ENCODE results near the gene RNF169.
A peak's percentile ranks its signal among the peaks of the same experiment; 100 is the strongest.

DNA sequence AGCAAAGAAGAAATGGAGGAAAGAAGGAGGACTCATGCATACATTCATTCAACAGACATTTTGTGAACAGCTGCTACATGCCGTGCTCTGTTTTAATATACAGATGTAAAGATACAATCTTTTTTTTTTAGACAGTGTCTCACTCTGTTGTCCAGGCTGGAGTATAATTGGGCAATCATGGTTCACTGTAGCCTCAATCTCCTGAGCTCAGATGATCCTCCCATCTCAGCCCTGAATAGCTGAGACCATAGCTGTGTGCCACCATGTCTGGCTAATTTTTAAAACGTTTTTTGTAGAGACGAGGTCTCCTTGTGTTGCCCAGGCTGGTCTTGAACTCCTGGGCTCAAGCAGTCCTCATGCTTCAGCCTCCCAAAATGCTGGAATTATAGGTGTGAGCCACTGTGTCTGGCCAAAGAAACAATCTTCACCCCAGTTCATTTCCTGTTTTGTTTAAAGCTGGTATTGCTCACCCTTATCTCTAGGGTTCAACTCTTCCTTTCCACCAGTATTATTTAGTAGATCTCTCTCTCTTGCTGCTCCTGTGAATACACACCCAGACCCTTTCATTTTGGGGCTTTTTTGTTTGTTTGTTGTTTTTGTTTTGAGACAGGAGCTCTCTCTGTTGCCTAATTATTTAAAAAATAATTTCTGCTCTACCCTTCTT is 69.8 kb downstream of the RNF169 start:
- TF ChIP-seq, protein P1, sequence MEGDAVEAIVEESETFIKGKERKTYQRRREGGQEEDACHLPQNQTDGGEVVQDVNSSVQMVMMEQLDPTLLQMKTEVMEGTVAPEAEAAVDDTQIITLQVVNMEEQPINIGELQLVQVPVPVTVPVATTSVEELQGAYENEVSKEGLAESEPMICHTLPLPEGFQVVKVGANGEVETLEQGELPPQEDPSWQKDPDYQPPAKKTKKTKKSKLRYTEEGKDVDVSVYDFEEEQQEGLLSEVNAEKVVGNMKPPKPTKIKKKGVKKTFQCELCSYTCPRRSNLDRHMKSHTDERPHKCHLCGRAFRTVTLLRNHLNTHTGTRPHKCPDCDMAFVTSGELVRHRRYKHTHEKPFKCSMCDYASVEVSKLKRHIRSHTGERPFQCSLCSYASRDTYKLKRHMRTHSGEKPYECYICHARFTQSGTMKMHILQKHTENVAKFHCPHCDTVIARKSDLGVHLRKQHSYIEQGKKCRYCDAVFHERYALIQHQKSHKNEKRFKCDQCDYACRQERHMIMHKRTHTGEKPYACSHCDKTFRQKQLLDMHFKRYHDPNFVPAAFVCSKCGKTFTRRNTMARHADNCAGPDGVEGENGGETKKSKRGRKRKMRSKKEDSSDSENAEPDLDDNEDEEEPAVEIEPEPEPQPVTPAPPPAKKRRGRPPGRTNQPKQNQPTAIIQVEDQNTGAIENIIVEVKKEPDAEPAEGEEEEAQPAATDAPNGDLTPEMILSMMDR (conservative IDR thresholded peaks at IDR 0.05; ENCODE audit: low read depth, low read length) = no peak
- no peak for TF ChIP-seq RAD21 (IDR thresholded peaks at IDR 0.05; ENCODE audit: low read length)
- no peak for TF ChIP-seq POLR2A (IDR thresholded peaks at IDR 0.05; ENCODE audit: low read depth, low read length)
- TF ChIP-seq BHLHE40 (IDR thresholded peaks at IDR 0.05; ENCODE audit: low read depth, low read length) = no peak
- TF ChIP-seq SMC3 (IDR thresholded peaks at IDR 0.05; ENCODE audit: low read depth, low read length) = no peak
- no peak for TF ChIP-seq MAZ (IDR thresholded peaks at IDR 0.05; ENCODE audit: borderline replicate concordance, low read depth, low read length)
- TF ChIP-seq, protein P2, sequence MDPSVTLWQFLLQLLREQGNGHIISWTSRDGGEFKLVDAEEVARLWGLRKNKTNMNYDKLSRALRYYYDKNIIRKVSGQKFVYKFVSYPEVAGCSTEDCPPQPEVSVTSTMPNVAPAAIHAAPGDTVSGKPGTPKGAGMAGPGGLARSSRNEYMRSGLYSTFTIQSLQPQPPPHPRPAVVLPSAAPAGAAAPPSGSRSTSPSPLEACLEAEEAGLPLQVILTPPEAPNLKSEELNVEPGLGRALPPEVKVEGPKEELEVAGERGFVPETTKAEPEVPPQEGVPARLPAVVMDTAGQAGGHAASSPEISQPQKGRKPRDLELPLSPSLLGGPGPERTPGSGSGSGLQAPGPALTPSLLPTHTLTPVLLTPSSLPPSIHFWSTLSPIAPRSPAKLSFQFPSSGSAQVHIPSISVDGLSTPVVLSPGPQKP (IDR thresholded peaks at IDR 0.05; ENCODE audit: borderline replicate concordance, low read depth, low read length) = no peak
- 0 out of 2 replicates have a peak, but pooled peaks have one; percentile 1 for TF ChIP-seq CEBPB (IDR thresholded peaks at IDR 0.05; ENCODE audit: low read depth, low read length)
- TF ChIP-seq CHD1 (IDR thresholded peaks at IDR 0.05; ENCODE audit: low read depth, low read length) = no peak
